Prostate gland (tissue), 2 donors: ENCODE results near the gene VSNL1.
"Not testable (repeated sequence)": the region's sequence is repeated elsewhere in the genome, so short reads cannot be mapped to it uniquely, and the experiment has no call there.

Experiments used
- CTCF ChIP-seq, 4 experiments: fragments of 200-600 bp in 2 of 4; fragments of 450-650 bp in 2 of 4; sonication (generic) in 2 of 4; IDR thresholded peaks; 1 replicate in 3 of 4; 2 replicates in 1 of 4; pipeline ENCODE4 v1.5.1; 2016 to 2019; ENCODE audit warnings: antibody characterized with exemption in 4 of 4, mild to moderate bottlenecking in 2 of 4, moderate library complexity in 2 of 4
- POLR2AphosphoS5 ChIP-seq: sonication (generic); formaldehyde crosslinking; IDR thresholded peaks from one replicate; pipeline ENCODE4 v1.6.1; 2017; ENCODE audit warnings: antibody characterized with exemption

- not testable (repeated sequence) for TF ChIP-seq CTCF (IDR thresholded peaks at IDR 0.05); POLR2AphosphoS5
Measured at GRCh38 chr2:17565726-17566125, 25.2 kb downstream of the VSNL1 start.
